ENCODE results near the gene CISTR.

- TF ChIP-seq CTCF (IDR thresholded peaks at IDR 0.05; ENCODE audit: poor library complexity), result no peak
- no peak for TF ChIP-seq EZH2 (IDR thresholded peaks at IDR 0.05; ENCODE audit: borderline replicate concordance)
- TF ChIP-seq EZH2phosphoT487 (IDR thresholded peaks at IDR 0.05; ENCODE audit: low read depth, severe bottlenecking, unreplicated experiment), result no peak
These were observed 23.8 kb upstream of the CISTR start for GRCh38 chr12:53775478-53776145.

Measured in hepatocyte (in vitro differentiated cells).